DOHH2 (cell line): Measurements from ENCODE around the gene ELF1.

ENCODE experiments used
- H3F3A ChIP-seq: fragments of 200-600 bp; sonication (generic), shearing (Covaris generic); 2 replicates; pipeline ENCODE4 v1.6.0; 2016; ENCODE audit warnings: antibody characterized with exemption, mild to moderate bottlenecking; ENCODE audit not compliant: control insufficient read depth, insufficient read depth
- H3K27ac ChIP-seq: fragments of 200-600 bp; sonication (generic); 2 replicates; pipeline ENCODE4 v1.5.1; 2014; ENCODE audit warnings: low read depth, mild to moderate bottlenecking, low read length, moderate library complexity
- H3K27me3 ChIP-seq: fragments of 200-600 bp; sonication (generic); 2 replicates; pipeline ENCODE4 v1.6.1; 2014; ENCODE audit warnings: mild to moderate bottlenecking, low read length, mixed read lengths; ENCODE audit not compliant: control insufficient read depth
- H3K36me3 ChIP-seq: fragments of 200-600 bp; sonication (generic); 2 replicates; pipeline ENCODE4 v1.6.1; 2014; ENCODE audit warnings: mild to moderate bottlenecking, low read length, moderate library complexity, mixed read lengths; ENCODE audit not compliant: control insufficient read depth
- H3K4me1 ChIP-seq: fragments of 200-600 bp; sonication (generic); 2 replicates; pipeline ENCODE4 v1.6.1; 2014; ENCODE audit warnings: mild to moderate bottlenecking, low read length, mixed read lengths; ENCODE audit not compliant: control insufficient read depth
- H3K4me2 ChIP-seq: fragments of 200-600 bp; sonication (generic); 2 replicates; pipeline ENCODE4 v1.6.0; 2014; ENCODE audit warnings: mild to moderate bottlenecking, low read length, moderate library complexity
- H3K4me3 ChIP-seq: fragments of 200-600 bp; sonication (generic); 2 replicates; pipeline ENCODE4 v1.5.1; 2014; ENCODE audit warnings: mild to moderate bottlenecking, low read length, mixed read lengths
- H3K79me2 ChIP-seq: fragments of 200-600 bp; sonication (generic); 2 replicates; pipeline ENCODE4 v1.6.1; 2014; ENCODE audit warnings: mild to moderate bottlenecking, low read length, mixed read lengths; ENCODE audit not compliant: control insufficient read depth
- H3K9me2 ChIP-seq: fragments of 200-600 bp; sonication (generic); replicated peaks from 2 replicates; pipeline ENCODE4 v1.6.1; 2014; ENCODE audit warnings: mild to moderate bottlenecking, low read length, mixed read lengths; ENCODE audit not compliant: control insufficient read depth
- H3K9me3 ChIP-seq: fragments of 200-600 bp; sonication (generic); 2 replicates; pipeline ENCODE4 v1.6.1; 2014; ENCODE audit warnings: antibody characterized with exemption, low read length, mixed read lengths; ENCODE audit not compliant: control insufficient read depth, insufficient read depth
- H4K20me1 ChIP-seq: fragments of 200-600 bp; sonication (generic); 2 replicates; pipeline ENCODE4 v1.6.0; 2014; ENCODE audit warnings: low read depth, mild to moderate bottlenecking, antibody characterized with exemption, low read length, moderate library complexity; ENCODE audit not compliant: control insufficient read depth, insufficient read depth
- EZH2phosphoT487 ChIP-seq: fragments of 200-600 bp; sonication (generic); IDR thresholded peaks from 2 replicates; pipeline ENCODE4 v1.6.1; 2017; ENCODE audit warnings: borderline replicate concordance, mild to moderate bottlenecking, antibody characterized with exemption, low read length, moderate library complexity, mixed read lengths
- TF ChIP-seq, protein P1 (sequence below): fragments of 200-600 bp; sonication (generic); IDR thresholded peaks from one replicate; pipeline ENCODE4 v1.5.1; 2014; ENCODE audit warnings: antibody characterized with exemption, mild to moderate bottlenecking, low read depth, low read length; ENCODE audit not compliant: poor library complexity, severe bottlenecking

ELF1 gene

DNA sequence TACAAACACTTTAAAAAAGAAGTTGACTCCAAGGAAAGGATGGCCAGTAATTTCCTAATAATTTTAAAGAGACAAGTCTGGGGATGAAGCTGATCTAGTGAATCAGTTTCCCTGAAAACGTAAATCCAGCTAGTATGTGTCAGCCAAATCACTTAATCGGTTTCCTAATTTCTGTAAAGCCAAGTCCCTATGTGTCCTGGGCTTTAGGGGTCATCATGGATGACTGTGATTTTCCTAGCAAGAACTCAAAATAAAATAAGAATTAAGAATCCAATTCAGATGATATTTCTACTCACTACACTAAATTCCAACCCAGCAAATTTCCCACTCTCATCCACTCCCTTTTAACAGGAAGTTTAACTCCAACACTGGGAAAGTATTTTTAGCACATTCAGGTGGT is 35.9 kb downstream of the ELF1 start:
- Histone ChIP-seq H3K9me3 (no peaks in the 10 kb centered on the region), H3K4me1 (peaks cover 58% of the 10 kb centered on the region), H3F3A (peaks cover 54% of the 10 kb centered on the region), H3K27me3 (no peaks in the 10 kb centered on the region), H3K79me2 (peaks cover 100% of the 10 kb centered on the region), H3K27ac (peak overlapping the region; percentile 84), H3K4me3 (peak overlapping the region; percentile 73), H3K9me2 (no peaks in the 10 kb centered on the region), H3K36me3 (peaks cover 70% of the 10 kb centered on the region), H4K20me1 (peaks cover 18% of the 10 kb centered on the region), H3K4me2 (peak overlapping the region; percentile 64)
- TF ChIP-seq, protein P1, sequence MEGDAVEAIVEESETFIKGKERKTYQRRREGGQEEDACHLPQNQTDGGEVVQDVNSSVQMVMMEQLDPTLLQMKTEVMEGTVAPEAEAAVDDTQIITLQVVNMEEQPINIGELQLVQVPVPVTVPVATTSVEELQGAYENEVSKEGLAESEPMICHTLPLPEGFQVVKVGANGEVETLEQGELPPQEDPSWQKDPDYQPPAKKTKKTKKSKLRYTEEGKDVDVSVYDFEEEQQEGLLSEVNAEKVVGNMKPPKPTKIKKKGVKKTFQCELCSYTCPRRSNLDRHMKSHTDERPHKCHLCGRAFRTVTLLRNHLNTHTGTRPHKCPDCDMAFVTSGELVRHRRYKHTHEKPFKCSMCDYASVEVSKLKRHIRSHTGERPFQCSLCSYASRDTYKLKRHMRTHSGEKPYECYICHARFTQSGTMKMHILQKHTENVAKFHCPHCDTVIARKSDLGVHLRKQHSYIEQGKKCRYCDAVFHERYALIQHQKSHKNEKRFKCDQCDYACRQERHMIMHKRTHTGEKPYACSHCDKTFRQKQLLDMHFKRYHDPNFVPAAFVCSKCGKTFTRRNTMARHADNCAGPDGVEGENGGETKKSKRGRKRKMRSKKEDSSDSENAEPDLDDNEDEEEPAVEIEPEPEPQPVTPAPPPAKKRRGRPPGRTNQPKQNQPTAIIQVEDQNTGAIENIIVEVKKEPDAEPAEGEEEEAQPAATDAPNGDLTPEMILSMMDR: no peak
- TF ChIP-seq EZH2phosphoT487: no peak

DNA sequence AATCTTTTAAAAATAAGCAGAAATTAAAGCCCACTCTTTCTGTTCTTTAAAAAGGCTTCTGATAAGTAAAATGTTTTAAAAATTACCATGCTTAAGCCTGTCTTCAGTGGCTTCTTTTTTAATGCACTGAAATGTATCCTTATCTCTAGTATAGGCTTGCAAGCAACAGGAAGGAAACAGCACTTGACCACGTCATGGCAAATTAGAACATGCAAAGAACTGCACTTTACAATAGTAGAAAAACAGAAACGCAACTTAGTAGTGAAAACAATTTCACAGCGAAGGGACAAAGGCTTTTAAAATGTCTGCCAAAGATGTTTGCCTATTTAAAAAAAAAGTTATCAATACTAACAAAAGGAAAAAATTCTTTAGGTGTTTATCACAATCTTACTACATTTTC is 36.3 kb downstream of the ELF1 start:
- H3K27ac ChIP-seq: peak overlapping the region; percentile 84
- H3K79me2 ChIP-seq: peaks cover 100% of the 10 kb centered on the region
- TF ChIP-seq, protein P1: no peak
- TF ChIP-seq EZH2phosphoT487: no peak
- no peaks in the 10 kb centered on the region for H3K9me2 ChIP-seq
- H3F3A ChIP-seq: peaks cover 49% of the 10 kb centered on the region
- H3K9me3 ChIP-seq: no peaks in the 10 kb centered on the region
- H3K27me3 ChIP-seq: no peaks in the 10 kb centered on the region
- H4K20me1 ChIP-seq: peaks cover 18% of the 10 kb centered on the region
- peak overlapping the region; percentile 73 for H3K4me3 ChIP-seq
- H3K4me1 ChIP-seq: peaks cover 57% of the 10 kb centered on the region
- peak overlapping the region; percentile 64 for H3K4me2 ChIP-seq
- peaks cover 71% of the 10 kb centered on the region for H3K36me3 ChIP-seq

DNA sequence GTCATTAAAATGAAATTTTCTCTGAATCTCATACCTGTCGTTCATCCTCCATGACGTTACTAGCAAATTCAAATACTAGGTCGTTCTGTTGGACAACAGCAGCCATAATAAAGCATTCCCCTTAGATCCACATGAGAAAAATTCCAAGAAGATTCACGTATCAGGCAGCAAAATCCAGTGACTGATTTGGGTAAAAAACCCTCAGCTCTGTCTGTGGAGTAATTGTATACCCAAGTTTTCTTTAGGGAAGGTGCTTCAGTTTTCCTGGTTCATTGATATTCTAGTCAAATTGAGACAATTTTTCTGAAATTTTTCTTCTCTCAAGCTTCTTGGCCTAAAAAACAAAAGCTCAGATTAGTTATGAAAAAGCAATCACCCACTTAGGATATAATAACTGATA is 37.2 kb downstream of the ELF1 start:
- Histone ChIP-seq H3K36me3 (peaks cover 76% of the 10 kb centered on the region), H3K9me2 (no peaks in the 10 kb centered on the region), H4K20me1 (peaks cover 22% of the 10 kb centered on the region), H3K4me1 (peaks cover 57% of the 10 kb centered on the region), H3K9me3 (no peaks in the 10 kb centered on the region), H3F3A (peaks cover 52% of the 10 kb centered on the region), H3K4me3 (peak overlapping the region; percentile 73), H3K79me2 (peaks cover 100% of the 10 kb centered on the region), H3K4me2 (peak overlapping the region; percentile 64), H3K27me3 (no peaks in the 10 kb centered on the region), H3K27ac (peak overlapping the region; percentile 84)
- TF ChIP-seq EZH2phosphoT487: no peak
- TF ChIP-seq, protein P1: no peak
